ENCODE results near the gene DDX51. TPM values are rescaled to one million over a fixed set of nuclear protein-coding genes. Genes with fewer than 3 reads are reported as not detected.

DDX51 gene, protein sequence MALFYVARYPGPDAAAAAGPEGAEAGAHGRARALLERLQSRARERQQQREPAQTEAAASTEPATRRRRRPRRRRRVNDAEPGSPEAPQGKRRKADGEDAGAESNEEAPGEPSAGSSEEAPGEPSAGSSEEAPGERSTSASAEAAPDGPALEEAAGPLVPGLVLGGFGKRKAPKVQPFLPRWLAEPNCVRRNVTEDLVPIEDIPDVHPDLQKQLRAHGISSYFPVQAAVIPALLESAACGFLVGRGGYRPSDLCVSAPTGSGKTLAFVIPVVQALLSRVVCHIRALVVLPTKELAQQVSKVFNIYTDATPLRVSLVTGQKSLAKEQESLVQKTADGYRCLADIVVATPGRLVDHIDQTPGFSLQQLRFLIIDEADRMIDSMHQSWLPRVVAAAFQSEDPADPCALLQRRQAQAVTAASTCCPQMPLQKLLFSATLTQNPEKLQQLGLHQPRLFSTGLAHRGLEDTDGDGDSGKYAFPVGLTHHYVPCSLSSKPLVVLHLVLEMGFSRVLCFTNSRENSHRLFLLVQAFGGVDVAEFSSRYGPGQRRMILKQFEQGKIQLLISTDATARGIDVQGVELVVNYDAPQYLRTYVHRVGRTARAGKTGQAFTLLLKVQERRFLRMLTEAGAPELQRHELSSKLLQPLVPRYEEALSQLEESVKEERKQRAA
- 118 TPM for polyA plus RNA-seq (2012; ENCODE audit: insufficient read depth, insufficient read length, low read depth)

DNA sequence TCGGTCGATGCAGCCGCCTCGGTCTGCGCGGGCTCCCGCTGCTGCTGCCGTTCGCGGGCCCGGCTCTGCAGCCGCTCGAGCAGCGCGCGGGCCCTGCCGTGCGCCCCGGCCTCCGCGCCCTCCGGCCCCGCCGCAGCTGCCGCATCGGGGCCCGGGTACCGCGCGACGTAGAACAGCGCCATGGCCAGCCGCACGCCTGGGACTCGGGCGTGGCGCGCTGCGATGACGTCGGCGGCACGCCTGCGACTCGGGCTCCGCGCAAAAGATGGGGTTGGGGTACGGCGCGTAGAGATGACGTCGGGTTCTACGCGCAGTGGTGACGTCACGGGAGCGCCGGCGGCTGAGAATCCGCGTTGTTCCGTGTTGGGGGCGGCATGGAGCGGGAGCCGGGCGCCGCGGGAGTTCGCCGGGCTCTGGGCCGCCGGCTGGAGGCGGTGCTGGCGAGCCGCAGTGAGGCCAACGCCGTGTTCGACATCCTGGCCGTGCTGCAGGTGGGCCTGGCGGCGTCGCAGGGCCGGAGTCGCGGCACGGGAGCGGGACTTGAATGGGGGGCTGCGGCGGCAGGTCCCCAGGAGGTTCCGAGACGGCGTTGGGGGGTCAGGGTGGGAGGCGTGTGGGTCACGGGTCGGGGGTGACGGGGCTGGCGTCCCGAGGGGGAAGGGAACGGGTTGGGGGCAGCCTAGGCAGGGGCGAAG, at the start of gene DDX51, which contains the start of gene NOC4L:
DDX51 (minus strand) TSS at position 205 of the 695 bp plus-strand sequence; CDS start at position 182, 23 bp downstream.
NOC4L (plus strand) TSS at position 343 of the 695 bp plus-strand sequence; CDS start at position 375, 32 bp downstream.
- no peaks in the 10 kb centered on the region for H3K9me3 ChIP-seq
- H3K27me3 ChIP-seq = no peaks in the 10 kb centered on the region
- DNase-seq = peak; percentile 94
- H3K4me3 ChIP-seq (ENCODE audit: low read depth, low read length) = peak within 1 kb of the TSS; percentile 88
- TF ChIP-seq, protein P1, sequence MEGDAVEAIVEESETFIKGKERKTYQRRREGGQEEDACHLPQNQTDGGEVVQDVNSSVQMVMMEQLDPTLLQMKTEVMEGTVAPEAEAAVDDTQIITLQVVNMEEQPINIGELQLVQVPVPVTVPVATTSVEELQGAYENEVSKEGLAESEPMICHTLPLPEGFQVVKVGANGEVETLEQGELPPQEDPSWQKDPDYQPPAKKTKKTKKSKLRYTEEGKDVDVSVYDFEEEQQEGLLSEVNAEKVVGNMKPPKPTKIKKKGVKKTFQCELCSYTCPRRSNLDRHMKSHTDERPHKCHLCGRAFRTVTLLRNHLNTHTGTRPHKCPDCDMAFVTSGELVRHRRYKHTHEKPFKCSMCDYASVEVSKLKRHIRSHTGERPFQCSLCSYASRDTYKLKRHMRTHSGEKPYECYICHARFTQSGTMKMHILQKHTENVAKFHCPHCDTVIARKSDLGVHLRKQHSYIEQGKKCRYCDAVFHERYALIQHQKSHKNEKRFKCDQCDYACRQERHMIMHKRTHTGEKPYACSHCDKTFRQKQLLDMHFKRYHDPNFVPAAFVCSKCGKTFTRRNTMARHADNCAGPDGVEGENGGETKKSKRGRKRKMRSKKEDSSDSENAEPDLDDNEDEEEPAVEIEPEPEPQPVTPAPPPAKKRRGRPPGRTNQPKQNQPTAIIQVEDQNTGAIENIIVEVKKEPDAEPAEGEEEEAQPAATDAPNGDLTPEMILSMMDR (IDR thresholded peaks at IDR 0.05; ENCODE audit: low read depth, low read length) = no peak
- no peaks in the 10 kb centered on the region for H3K4me1 ChIP-seq
- peaks cover 43% of the 10 kb centered on the region for H3K36me3 ChIP-seq

DNA sequence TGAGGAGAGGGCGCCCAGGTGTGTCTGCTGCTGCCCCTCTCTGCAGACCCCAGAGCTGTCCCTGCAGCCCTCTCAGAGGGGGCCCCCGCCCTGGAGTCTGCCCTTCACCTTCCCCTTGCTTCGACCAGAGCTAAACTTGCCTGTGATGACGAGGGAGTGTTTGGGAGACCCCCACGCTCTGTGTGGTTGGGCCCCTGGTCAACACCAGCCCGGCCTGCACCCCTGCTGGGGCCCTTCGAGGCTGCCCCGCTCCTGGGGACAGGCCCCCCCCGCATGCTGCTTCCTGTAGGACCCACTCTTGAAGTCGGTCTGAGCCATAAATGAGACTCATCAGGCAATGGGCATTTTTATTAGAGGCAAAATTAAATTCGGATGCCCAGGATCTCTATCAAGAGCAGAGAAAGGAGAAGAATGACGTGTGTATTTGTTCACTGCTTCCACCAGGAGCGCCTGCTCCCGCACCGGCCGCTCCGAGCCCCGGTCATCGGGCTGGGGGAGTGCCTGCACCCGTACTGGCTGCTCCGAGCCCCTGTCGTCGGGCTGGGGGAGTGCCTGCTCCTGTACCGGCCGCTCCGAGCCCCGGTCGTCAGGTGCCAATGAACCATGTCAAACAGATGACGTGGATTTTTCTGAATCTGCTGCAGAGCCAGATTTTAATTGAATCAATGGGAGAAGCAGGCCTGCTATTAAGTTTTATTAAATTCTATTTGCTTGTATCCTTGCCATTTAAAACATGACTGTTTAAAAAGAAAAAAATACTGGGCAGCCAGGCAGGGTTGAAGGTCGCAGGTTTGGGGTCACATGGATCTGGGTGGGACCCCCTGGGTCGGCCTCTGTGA, 47.8 kb upstream of the DDX51 start:
- DNase-seq = peak; percentile 73
- H3K4me1 ChIP-seq = peaks cover 10% of the 10 kb centered on the region
- peaks cover 6% of the 10 kb centered on the region for H3K9me3 ChIP-seq
- TF ChIP-seq, protein P1 (IDR thresholded peaks at IDR 0.05; ENCODE audit: low read depth, low read length) = peak; percentile 24
- H3K27me3 ChIP-seq = peaks cover 98% of the 10 kb centered on the region
- no peaks in the 10 kb centered on the region for H3K36me3 ChIP-seq
- no peak overlapping the region for H3K4me3 ChIP-seq (ENCODE audit: low read depth, low read length)

DNA sequence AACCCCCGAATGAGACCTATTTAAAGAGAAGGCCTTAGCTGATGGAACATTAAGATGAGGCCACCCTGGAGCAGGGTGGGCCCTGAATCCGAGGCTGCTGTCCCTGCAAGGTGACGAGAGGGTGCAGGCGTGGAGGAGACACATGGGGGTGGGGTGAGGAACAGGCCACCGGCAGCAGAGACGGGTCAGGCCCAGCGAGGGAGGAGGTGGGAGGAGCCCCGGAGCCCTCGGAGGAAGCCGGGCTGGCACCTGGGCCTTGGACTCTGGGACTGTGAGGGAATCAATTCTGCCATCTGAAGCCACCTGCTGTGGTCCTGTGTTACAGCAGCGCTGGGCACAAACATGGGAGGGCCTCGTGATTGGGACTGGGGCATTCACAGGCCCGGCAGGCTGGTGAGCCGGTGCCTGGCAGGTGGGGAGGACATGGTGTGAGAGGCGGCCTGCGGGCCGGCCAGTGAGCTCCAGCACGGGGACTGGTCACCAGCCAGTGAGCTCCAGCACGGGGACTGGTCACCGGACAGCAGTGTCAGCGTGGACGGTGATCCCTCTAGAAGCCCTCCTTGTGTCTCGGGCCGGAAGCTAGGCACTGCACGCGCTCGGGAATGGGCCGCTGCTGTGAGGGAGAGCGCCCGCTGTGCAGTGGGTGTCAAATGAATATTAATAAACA, 46.8 kb upstream of the DDX51 start:
- H3K4me3 ChIP-seq (ENCODE audit: low read depth, low read length) = no peak overlapping the region
- TF ChIP-seq, protein P1 (IDR thresholded peaks at IDR 0.05; ENCODE audit: low read depth, low read length) = no peak
- H3K27me3 ChIP-seq = peaks cover 98% of the 10 kb centered on the region
- no peaks in the 10 kb centered on the region for H3K36me3 ChIP-seq
- peaks cover 10% of the 10 kb centered on the region for H3K4me1 ChIP-seq
- no peak for DNase-seq
- peaks cover 6% of the 10 kb centered on the region for H3K9me3 ChIP-seq

DNA sequence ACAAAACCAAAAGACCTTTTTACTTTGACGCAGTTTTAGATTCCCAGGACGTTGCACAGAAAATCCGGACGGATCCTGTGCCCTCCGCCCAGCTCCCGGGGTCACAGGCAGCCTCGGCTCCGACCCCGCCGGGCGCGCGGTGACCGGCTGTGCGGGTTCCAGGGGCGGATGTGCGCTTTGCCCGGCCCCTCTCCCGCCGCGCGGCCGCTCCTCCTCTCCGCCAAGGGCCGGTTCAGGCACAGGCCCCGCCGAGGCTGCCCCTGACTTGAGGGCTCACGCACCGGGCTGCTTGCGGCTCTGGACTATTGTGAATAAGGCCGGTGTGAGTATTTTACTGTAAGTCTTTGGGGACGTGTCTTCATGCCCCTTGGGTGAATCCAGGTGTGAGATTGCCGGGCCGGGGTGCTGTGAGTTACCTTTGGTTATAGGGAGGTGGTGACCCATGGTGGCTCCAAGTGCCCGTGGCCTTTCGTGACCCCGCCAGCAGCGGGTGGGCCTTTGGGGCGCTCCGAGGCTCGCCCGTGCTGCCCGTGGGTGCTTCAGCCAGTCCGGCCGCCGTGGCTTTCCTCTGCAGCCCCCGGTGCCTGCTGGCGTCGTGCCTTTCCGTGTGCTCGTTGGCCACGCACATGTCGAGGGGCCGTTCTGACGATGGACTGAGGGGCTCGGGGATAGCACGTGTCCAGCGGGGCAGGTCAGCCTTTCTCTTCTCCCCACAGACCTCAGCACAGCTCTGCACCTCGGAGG, 46.1 kb upstream of the DDX51 start:
- H3K27me3 ChIP-seq = peaks cover 98% of the 10 kb centered on the region
- TF ChIP-seq, protein P1 (IDR thresholded peaks at IDR 0.05; ENCODE audit: low read depth, low read length) = no peak
- no peak for DNase-seq
- peaks cover 10% of the 10 kb centered on the region for H3K4me1 ChIP-seq
- H3K9me3 ChIP-seq = peaks cover 6% of the 10 kb centered on the region
- no peaks in the 10 kb centered on the region for H3K36me3 ChIP-seq
- peak overlapping the region; percentile 14; the same call in 1 of the 2 replicates for H3K4me3 ChIP-seq (ENCODE audit: low read depth, low read length)

All from BE2C (cell line).